ENCODE results near the gene MUTYH.

DNA sequence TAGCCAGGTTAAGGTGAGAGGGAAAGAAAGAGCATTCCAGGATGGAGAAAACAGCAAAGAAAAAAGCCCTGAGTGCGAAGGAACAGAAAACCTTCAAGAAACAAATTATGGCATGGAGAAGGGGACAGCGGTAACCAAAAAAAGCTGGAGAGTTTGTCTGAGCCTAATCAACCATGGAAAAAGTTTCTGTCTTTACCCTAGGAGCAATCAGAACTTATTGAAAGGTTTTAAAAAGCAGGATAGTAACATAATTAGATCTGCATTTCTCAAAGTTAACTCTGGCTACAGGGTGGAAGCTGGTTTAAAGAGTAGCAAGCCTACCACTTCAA lies 39.6 kb downstream of the MUTYH start:
- TF ChIP-seq, protein P1, sequence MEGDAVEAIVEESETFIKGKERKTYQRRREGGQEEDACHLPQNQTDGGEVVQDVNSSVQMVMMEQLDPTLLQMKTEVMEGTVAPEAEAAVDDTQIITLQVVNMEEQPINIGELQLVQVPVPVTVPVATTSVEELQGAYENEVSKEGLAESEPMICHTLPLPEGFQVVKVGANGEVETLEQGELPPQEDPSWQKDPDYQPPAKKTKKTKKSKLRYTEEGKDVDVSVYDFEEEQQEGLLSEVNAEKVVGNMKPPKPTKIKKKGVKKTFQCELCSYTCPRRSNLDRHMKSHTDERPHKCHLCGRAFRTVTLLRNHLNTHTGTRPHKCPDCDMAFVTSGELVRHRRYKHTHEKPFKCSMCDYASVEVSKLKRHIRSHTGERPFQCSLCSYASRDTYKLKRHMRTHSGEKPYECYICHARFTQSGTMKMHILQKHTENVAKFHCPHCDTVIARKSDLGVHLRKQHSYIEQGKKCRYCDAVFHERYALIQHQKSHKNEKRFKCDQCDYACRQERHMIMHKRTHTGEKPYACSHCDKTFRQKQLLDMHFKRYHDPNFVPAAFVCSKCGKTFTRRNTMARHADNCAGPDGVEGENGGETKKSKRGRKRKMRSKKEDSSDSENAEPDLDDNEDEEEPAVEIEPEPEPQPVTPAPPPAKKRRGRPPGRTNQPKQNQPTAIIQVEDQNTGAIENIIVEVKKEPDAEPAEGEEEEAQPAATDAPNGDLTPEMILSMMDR (IDR thresholded peaks at IDR 0.05 in 4 of 5, conservative IDR thresholded peaks at IDR 0.05 in 1 of 5) = no peak
- TF ChIP-seq POLR2A (IDR thresholded peaks at IDR 0.05) = no peak
